H1 (cell line): ENCODE measurements around the gene COL5A1. TPM values are rescaled to one million over a fixed set of nuclear protein-coding genes. Genes with fewer than 3 reads are reported as not detected.

ENCODE experiments used
- CTCF ChIA-PET: fragments of 300-600 bp; sonication (Branson Sonifier 250); formaldehyde crosslinking; loops from one replicate; lab custom pipeline; 2021; ENCODE audit not compliant: partially characterized antibody; lab: Charles Lee
- POLR2A ChIA-PET: fragments of 300-600 bp; sonication (Branson Sonifier 250); formaldehyde crosslinking; loops from one replicate; lab custom pipeline; 2021; ENCODE audit warnings: inconsistent platforms; ENCODE audit not compliant: partially characterized antibody; lab: Charles Lee
- DNase-seq, 2 experiments: peaks; one replicate each; pipeline versions ENCODE4 v3.0.0 to v3.0.0-alpha.2; 2010 to 2022; ENCODE audit warnings: low spot score in 2 of 2, low read depth in 1 of 2, mixed read lengths in 1 of 2
- FAIRE-seq: peaks from 2 replicates; lab custom pipeline; 2011; peaks lifted over from hg19 to GRCh38; lab: Jason Lieb, UNC
- H2AFZ ChIP-seq: 2 replicates; pipeline ENCODE4 v1.8.1; 2012; ENCODE audit warnings: low read length, inconsistent platforms
- H2AK5ac ChIP-seq: 2 replicates; pipeline ENCODE4 v1.6.1; 2013; ENCODE audit warnings: low read depth, low read length
- H2BK120ac ChIP-seq: replicated peaks from 2 replicates; pipeline ENCODE3; 2013; ENCODE audit warnings: low read depth, low read length, inconsistent platforms
- H2BK12ac ChIP-seq: 2 replicates; pipeline ENCODE4 v1.6.1; 2013; ENCODE audit warnings: low read depth, low read length
- H2BK15ac ChIP-seq: 2 replicates; pipeline ENCODE4 v1.6.1; 2013; ENCODE audit warnings: low read length
- H2BK20ac ChIP-seq: 2 replicates; pipeline ENCODE4 v1.6.1; 2013; ENCODE audit warnings: low read length
- H2BK5ac ChIP-seq: 2 replicates; pipeline ENCODE4 v1.6.1; 2013; ENCODE audit warnings: low read depth, low read length
- H3K14ac ChIP-seq: 2 replicates; pipeline ENCODE4 v1.6.1; 2013; ENCODE audit warnings: inconsistent platforms; ENCODE audit not compliant: insufficient read length
- H3K18ac ChIP-seq: 2 replicates; pipeline ENCODE4 v1.6.1; 2013; ENCODE audit warnings: low read length; ENCODE audit errors: extremely low read depth
- H3K23ac ChIP-seq: 2 replicates; pipeline ENCODE4 v1.6.1; 2013; ENCODE audit warnings: inconsistent platforms; ENCODE audit not compliant: insufficient read length
- H3K23me2 ChIP-seq: 2 replicates; pipeline ENCODE4 v1.6.1; 2013; ENCODE audit warnings: low read depth, low read length
- H3K27ac ChIP-seq: 2 replicates; pipeline ENCODE4 v1.6.1; 2011; ENCODE audit warnings: low read depth, low read length, inconsistent platforms
- H3K27me3 ChIP-seq, 4 experiments: replicated peaks in 1 of 4; 1 replicate in 1 of 4; 2 replicates in 3 of 4; pipeline versions ENCODE4 v1.6.1 to v1.8.1; 2011 to 2013; ENCODE audit warnings: low read length in 3 of 4, mild to moderate bottlenecking in 3 of 4, inconsistent platforms in 2 of 4, mixed read lengths in 2 of 4, moderate library complexity in 1 of 4; ENCODE audit not compliant: control insufficient read depth in 3 of 4, insufficient read depth in 3 of 4; ENCODE audit errors: extremely low read depth in 1 of 4
- H3K36me3 ChIP-seq, 4 experiments: 2 replicates each; pipeline versions ENCODE4 v1.6.1 to v1.8.1; 2011 to 2013; ENCODE audit warnings: mild to moderate bottlenecking in 4 of 4, low read length in 3 of 4, moderate library complexity in 2 of 4, control low read depth in 1 of 4, inconsistent platforms in 1 of 4; ENCODE audit not compliant: insufficient read depth in 4 of 4, control insufficient read depth in 2 of 4
- H3K4ac ChIP-seq: replicated peaks from 2 replicates; pipeline ENCODE3; 2013; ENCODE audit warnings: low read length, low read depth, mixed read lengths, inconsistent platforms; ENCODE audit not compliant: insufficient read length
- H3K4me1 ChIP-seq, 4 experiments: replicated peaks in 1 of 4; 1 replicate in 1 of 4; 2 replicates in 3 of 4; pipeline versions ENCODE4 v1.6.1 to v1.8.1; 2011 to 2013; ENCODE audit warnings: low read length in 3 of 4, inconsistent platforms in 2 of 4, mixed read lengths in 1 of 4; ENCODE audit not compliant: insufficient read depth in 4 of 4, control insufficient read depth in 3 of 4
- H3K4me2 ChIP-seq, 2 experiments: 2 replicates each; pipeline versions ENCODE4 v1.6.1 to v1.8.1; 2011 to 2013; ENCODE audit warnings: low read depth in 2 of 2, low read length in 2 of 2, control low read depth in 1 of 2, inconsistent platforms in 1 of 2, mild to moderate bottlenecking in 1 of 2; ENCODE audit not compliant: insufficient read depth in 1 of 2
- H3K4me3 ChIP-seq, 4 experiments: fragments of 200-600, 300-600 bp in 1 of 4; sonication (generic), shearing (Covaris generic), sonication (Bioruptor Twin) in 1 of 4; 2 replicates each; pipeline versions ENCODE4 v1.5.1 to v1.8.1; 2011 to 2016; ENCODE audit warnings: low read length in 4 of 4, low read depth in 3 of 4, control low read depth in 2 of 4, inconsistent platforms in 2 of 4, mild to moderate bottlenecking in 2 of 4, mixed read lengths in 1 of 4, moderate library complexity in 1 of 4; ENCODE audit not compliant: insufficient read depth in 2 of 4; ENCODE audit errors: extremely low read depth in 1 of 4
- H3K56ac ChIP-seq: replicated peaks from 2 replicates; pipeline ENCODE3; 2013; ENCODE audit warnings: low read depth, mild to moderate bottlenecking, mixed read lengths, low read length, inconsistent platforms; ENCODE audit not compliant: insufficient read length
- H3K79me1 ChIP-seq: 2 replicates; pipeline ENCODE4 v1.6.1; 2013; ENCODE audit warnings: low read depth, low read length, control low read depth
- H3K79me2 ChIP-seq, 2 experiments: 2 replicates each; pipeline versions ENCODE4 v1.6.1 to v1.8.1; 2012 to 2013; ENCODE audit warnings: low read length in 2 of 2, mild to moderate bottlenecking in 2 of 2, inconsistent platforms in 1 of 2; ENCODE audit not compliant: insufficient read depth in 2 of 2, control insufficient read depth in 1 of 2
- H3K9ac ChIP-seq, 4 experiments: replicated peaks in 1 of 4; 1 replicate in 1 of 4; 2 replicates in 3 of 4; pipeline versions ENCODE4 v1.6.1 to v1.8.1; 2011 to 2013; ENCODE audit warnings: low read depth in 3 of 4, low read length in 3 of 4, control low read depth in 2 of 4, mild to moderate bottlenecking in 2 of 4, moderate library complexity in 2 of 4, inconsistent platforms in 1 of 4; ENCODE audit errors: extremely low read depth in 1 of 4
- H3K9me3 ChIP-seq, 2 experiments: 2 replicates each; pipeline versions ENCODE4 v1.6.1 to v1.8.1; 2012 to 2013; ENCODE audit warnings: mild to moderate bottlenecking in 2 of 2, moderate library complexity in 2 of 2, control low read depth in 1 of 2, inconsistent platforms in 1 of 2, low read depth in 1 of 2, low read length in 1 of 2, mixed read lengths in 1 of 2; ENCODE audit not compliant: insufficient read depth in 2 of 2
- H4K20me1 ChIP-seq, 2 experiments: replicated peaks in 1 of 2; 2 replicates each; pipeline versions ENCODE3 to v1.8.1; 2011 to 2013; ENCODE audit warnings: inconsistent platforms in 2 of 2, low read length in 2 of 2, mild to moderate bottlenecking in 1 of 2; ENCODE audit not compliant: insufficient read depth in 2 of 2, control insufficient read depth in 1 of 2
- H4K5ac ChIP-seq: 2 replicates; pipeline ENCODE4 v1.6.1; 2013; ENCODE audit warnings: low read length, low read depth, mixed read lengths, inconsistent platforms; ENCODE audit not compliant: insufficient read length
- H4K8ac ChIP-seq: 2 replicates; pipeline ENCODE4 v1.8.0; 2013; ENCODE audit warnings: mild to moderate bottlenecking, moderate library complexity, low read length, inconsistent platforms; ENCODE audit not compliant: insufficient read depth; ENCODE audit errors: extremely low read depth
- H4K91ac ChIP-seq: replicated peaks from 2 replicates; pipeline ENCODE3; 2013; ENCODE audit warnings: low read length, mixed read lengths, inconsistent platforms; ENCODE audit not compliant: insufficient read length
- CBX5 ChIP-seq: fragments of 300-800, 300-1000 bp; sonication (generic); IDR thresholded peaks from 2 replicates; pipeline ENCODE4 v1.7.1; 2016; ENCODE audit warnings: antibody characterized with exemption, low read length, low read depth
- CHD2 ChIP-seq: IDR thresholded peaks from 2 replicates; pipeline ENCODE4 v1.6.1; 2012; ENCODE audit warnings: low read length, improper control_type of control experiment
- CREB1 ChIP-seq: IDR thresholded peaks from 2 replicates; pipeline ENCODE4 v1.6.1; 2012; ENCODE audit warnings: inconsistent platforms
- EGR1 ChIP-seq: IDR thresholded peaks from 2 replicates; pipeline ENCODE4 v1.6.1; 2011; ENCODE audit warnings: low read depth, low read length, borderline replicate concordance
- EP300 ChIP-seq, 2 experiments: IDR thresholded peaks; 1 replicate in 1 of 2; 2 replicates in 1 of 2; pipeline ENCODE4 v1.6.1; 2011 to 2012; ENCODE audit warnings: low read depth in 2 of 2, low read length in 2 of 2, mild to moderate bottlenecking in 2 of 2, borderline replicate concordance in 1 of 2, inconsistent platforms in 1 of 2, moderate library complexity in 1 of 2
- GTF2F1 ChIP-seq: IDR thresholded peaks from 2 replicates; pipeline ENCODE4 v1.6.1; 2012; ENCODE audit warnings: low read depth, low read length, improper control_type of control experiment, borderline replicate concordance
- KDM4A ChIP-seq: IDR thresholded peaks from one replicate; pipeline ENCODE4 v1.7.1; 2012; ENCODE audit warnings: low read depth, mild to moderate bottlenecking, moderate library complexity, low read length, inconsistent platforms; ENCODE audit not compliant: severe bottlenecking
- NRF1 ChIP-seq: IDR thresholded peaks from 2 replicates; pipeline ENCODE4 v1.6.1; 2011; ENCODE audit warnings: mild to moderate bottlenecking, low read depth, low read length, improper control_type of control experiment
- PHF8 ChIP-seq: fragments of 200-600 bp; sonication (generic); conservative IDR thresholded peaks from 2 replicates; pipeline ENCODE4 v1.7.1; 2012; ENCODE audit warnings: low read depth, mild to moderate bottlenecking, inconsistent platforms, low read length, moderate library complexity
- POU5F1 ChIP-seq: IDR thresholded peaks from 2 replicates; pipeline ENCODE4 v1.6.1; 2011; ENCODE audit warnings: low read depth, mild to moderate bottlenecking, low read length, moderate library complexity
- SAP30 ChIP-seq: fragments of 300-600 bp; sonication (generic); IDR thresholded peaks from 2 replicates; pipeline ENCODE4 v1.7.1; 2012; ENCODE audit warnings: low read length, moderate library complexity, mild to moderate bottlenecking, inconsistent platforms; ENCODE audit not compliant: insufficient read depth, insufficient replicate concordance
- YY1 ChIP-seq: IDR thresholded peaks from 2 replicates; pipeline ENCODE4 v1.6.1; 2011; ENCODE audit warnings: low read depth, mild to moderate bottlenecking, low read length
- WGBS, 2 experiments: shearing (Covaris generic) in 1 of 2; methylation state at CpG; one replicate each; pipeline versions ENCODE4 v1.1.6 to v1.1.7; 2013 to 2015; ENCODE audit warnings: low lambda C conversion rate in 2 of 2, mixed read lengths in 2 of 2, inconsistent platforms in 1 of 2, low coverage in 1 of 2, missing lambda C conversion rate in 1 of 2; ENCODE audit not compliant: insufficient replicate concordance in 2 of 2, insufficient coverage in 1 of 2, insufficient read length in 1 of 2; ENCODE audit errors: extremely low coverage in 1 of 2, missing lambda C conversion rate in 1 of 2; 5-methylcytosine and 5-hydroxymethylcytosine counted together
- polyA plus RNA-seq, 7 experiments: library from polyadenylated mRNA; depleted of rRNA in 3 of 7; stranded (reverse) in 5 of 7; unstranded in 2 of 7; fragments of >200 nt in 5 of 7; fragments of 200-250 nt in 2 of 7; gene quantifications; 1 replicate in 5 of 7; 2 replicates in 1 of 7; 4 replicates in 1 of 7; pipeline versions ENCODE4 v1.2.1 to v1.2.3, GENCODE V29; 2011 to 2013; ENCODE audit warnings: missing spikeins in 2 of 7, mixed read lengths in 2 of 7
- total RNA-seq: library from RNA; stranded (reverse); fragmentation: NEBNext Ultra II Directional; extraction: Animal tissue kit (Norgen Biotek cat#: 25700); gene quantifications from 2 replicates; pipeline ENCODE4 v1.2.1, GENCODE V29; 2021

Gene COL5A1
- total and polyA plus RNA-seq, 2 of the 8 experiments (the other 6 are each of a cell fraction or from before 2014, with no cell fraction given): 3.8 to 12.0 TPM

DNA sequence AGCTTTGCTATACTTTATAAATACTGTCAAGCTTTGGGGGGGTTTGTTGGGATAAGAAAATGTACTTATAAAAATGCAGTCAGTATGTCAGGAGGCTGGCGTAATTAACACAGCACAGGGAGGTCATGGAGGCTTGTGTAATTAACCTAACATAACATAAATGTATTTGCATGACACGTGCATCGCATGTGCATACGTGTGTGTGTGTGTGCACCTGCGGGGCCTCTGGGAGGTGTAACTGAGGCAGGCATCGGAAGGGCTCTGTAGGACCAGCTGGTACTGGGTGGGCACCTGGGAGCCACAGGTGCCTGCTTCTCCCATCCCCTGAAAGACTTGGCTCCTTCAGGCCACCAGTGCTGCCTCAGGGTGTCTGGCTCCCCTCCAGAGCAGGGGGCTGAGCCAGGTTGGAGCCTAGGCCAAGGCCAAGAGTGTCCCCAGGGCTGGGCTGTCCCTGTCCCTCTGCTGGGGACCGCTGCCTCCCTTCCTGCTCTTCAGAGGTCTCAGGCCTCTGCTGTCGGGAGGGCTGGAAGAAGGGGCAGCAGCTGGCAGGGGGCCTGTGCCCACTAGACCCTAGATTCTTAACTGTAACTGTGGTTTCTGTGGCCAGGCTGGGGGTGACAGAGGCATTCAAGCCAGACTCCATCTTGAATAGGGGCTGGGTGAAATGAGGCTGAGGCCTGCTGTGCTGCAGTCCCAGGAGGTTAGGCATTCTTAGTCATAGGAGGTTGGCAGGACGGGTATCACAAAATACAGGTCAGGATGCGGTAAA is 248.0 kb downstream of the COL5A1 start:
- Histone ChIP-seq H2BK120ac (no peak overlapping the region), H3K18ac (no peak overlapping the region), H3K27ac (no peak overlapping the region), H3K36me3 (no peaks in the 10 kb centered on the region), H3K79me2 (no peaks in the 10 kb centered on the region), H3K9ac (no peak overlapping the region), H4K5ac (no peak overlapping the region), H2AFZ (no peak overlapping the region), H3K27me3 (no peaks in the 10 kb centered on the region), H3K4me3 (no peak overlapping the region), H3K4ac (no peak overlapping the region), H4K20me1 (no peaks in the 10 kb centered on the region), H3K4me1 (no peaks in the 10 kb centered on the region), H4K91ac (no peak overlapping the region), H3K79me1 (no peaks in the 10 kb centered on the region), H2BK5ac (no peak overlapping the region), H4K8ac (no peak overlapping the region), H3K14ac (no peak overlapping the region), H2AK5ac (no peak overlapping the region), H3K23ac (no peak overlapping the region), H2BK15ac (no peak overlapping the region), H3K9me3 (peaks cover 5 to 8% of the 10 kb centered on the region in 2 experiments; a peak in 2 of 4 replicates), H3K56ac (no peak overlapping the region), H2BK20ac (no peak overlapping the region), H3K23me2 (no peaks in the 10 kb centered on the region), H3K4me2 (no peak overlapping the region), H2BK12ac (no peak overlapping the region)
- FAIRE-seq (no peak), DNase-seq (no peak)
- POLR2A ChIA-PET: no interaction called here
- CTCF ChIA-PET: interaction anchor here (0.8 to 1.5 kb wide), 3 partner anchors 50 to 107 kb away, joined by 3 read pairs; no protein-coding TSS in a partner anchor
- WGBS, 2 experiments: 92% methylated on average over 10 of the region's 10 CpGs; no CpG with 5 or more reads in 1 of the 2 experiments
- no peak for TF ChIP-seq CREB1
- no peak for TF ChIP-seq NRF1
- no peak for TF ChIP-seq CHD2
- TF ChIP-seq EGR1: no peak
- no peak for TF ChIP-seq EP300 (IDR thresholded peaks at IDR 0.05; ENCODE audit: borderline replicate concordance in 1 of 2, low read depth in 2 of 2, low read length in 2 of 2)
- no peak for TF ChIP-seq PHF8
- no peak for TF ChIP-seq POU5F1
- no peak for TF ChIP-seq CBX5
- TF ChIP-seq GTF2F1: no peak
- TF ChIP-seq YY1: no peak
- no peak for TF ChIP-seq SAP30
- TF ChIP-seq KDM4A: no peak
